HL-60 (cell line): ENCODE measurements around the gene KCTD16.

ENCODE experiments used
- CTCF ChIP-seq: IDR thresholded peaks from one replicate; pipeline ENCODE4 v1.5.1; 2011; ENCODE audit warnings: low read length, control low read depth, inconsistent platforms; ENCODE audit not compliant: insufficient read depth
- GABPA ChIP-seq: IDR thresholded peaks from 2 replicates; pipeline ENCODE4 v1.6.1; 2012; ENCODE audit warnings: low read depth

- TF ChIP-seq CTCF, result no peak
- TF ChIP-seq GABPA, result no peak
These were observed 27.9 kb upstream of the KCTD16 start for GRCh38 chr5:144142824-144143162.
